Measurements from ENCODE around the gene ELMO3.

ELMO3 gene

DNA sequence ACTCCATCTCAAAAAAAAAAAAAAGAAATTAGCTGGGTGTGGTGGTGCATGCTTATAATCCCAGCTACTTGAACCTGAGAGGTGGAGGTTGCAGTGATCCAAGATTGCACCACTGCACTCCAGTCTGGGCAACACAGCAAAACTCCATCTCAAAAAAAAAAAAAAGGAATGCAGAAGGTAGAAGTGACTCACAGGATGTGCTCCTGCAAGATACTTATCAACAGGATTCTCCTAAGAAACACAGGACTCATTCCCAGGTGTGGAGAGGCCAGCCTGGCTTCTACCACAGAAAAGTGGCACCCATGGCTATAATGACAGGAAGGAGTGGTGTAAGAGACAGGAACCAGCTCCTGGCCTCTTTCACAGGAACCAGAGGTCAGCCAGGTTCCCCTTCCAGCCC is 13.8 kb downstream of the ELMO3 start:
- DNase-seq (ENCODE audit: extremely low read depth in 1 of 2, low read depth in 1 of 2) = no peak

DNA sequence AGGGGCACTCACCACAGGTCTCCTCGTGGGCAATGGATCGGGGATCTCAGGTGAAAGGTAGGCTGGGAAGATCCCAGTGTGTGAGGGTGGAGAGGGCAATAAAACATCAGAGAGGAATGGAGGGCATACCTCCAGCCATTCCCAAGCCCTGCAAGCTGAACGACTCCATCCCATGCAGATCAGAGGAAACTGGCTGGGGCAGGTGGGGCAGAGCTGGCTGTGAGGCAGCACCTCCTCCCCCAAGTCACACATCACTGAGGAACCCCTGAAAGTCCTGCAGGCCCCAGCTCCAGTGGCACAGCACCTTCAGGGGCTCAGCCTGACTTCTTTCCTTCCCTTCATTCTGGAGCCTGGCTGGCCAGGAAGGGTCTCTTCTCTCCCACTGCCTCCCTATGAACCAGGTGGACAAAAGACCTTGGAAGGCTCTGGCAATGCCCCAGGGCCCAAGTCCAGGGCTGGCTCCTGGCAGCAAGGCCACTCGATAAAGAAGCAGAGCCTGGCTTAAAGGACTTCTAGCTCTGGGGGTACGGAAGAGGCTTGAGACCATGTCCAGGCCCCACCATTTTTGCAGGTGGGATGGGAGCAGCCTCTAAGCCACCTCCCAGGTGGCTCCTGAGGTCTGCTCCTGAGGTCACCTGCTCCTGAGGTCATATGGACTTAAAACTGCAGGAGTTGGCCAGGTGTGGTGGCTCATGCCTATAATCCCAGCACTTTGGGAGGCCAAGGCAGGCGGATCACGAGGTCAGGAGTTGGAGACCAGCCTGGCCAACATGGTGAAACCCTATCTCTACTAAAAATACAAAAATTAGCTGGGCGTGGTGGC is 14.5 kb downstream of the ELMO3 start:
- DNase-seq (ENCODE audit: extremely low read depth in 1 of 2, low read depth in 1 of 2) = no peak

DNA sequence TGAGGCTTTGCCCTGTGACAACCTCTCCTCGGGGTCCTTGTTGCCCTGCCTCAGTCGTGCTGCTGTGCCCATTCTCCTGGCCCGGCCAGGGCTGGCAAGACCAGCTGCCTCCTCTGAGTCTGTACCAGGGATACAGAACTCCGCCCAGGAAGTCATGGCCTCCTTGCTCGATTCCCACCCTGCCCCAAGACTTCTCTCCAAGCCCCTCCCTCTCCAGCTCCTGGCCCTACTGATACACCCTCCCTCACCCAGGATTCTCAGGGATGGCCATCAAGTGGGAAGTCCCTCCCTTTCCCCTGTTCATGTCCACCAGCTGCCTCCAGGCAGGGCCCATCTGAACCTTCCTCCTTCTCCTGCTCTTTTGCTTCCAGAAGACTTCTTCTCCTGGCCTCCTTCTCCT is 16.8 kb downstream of the ELMO3 start:
- DNase-seq (ENCODE audit: extremely low read depth in 1 of 2, low read depth in 1 of 2) = no peak

DNA sequence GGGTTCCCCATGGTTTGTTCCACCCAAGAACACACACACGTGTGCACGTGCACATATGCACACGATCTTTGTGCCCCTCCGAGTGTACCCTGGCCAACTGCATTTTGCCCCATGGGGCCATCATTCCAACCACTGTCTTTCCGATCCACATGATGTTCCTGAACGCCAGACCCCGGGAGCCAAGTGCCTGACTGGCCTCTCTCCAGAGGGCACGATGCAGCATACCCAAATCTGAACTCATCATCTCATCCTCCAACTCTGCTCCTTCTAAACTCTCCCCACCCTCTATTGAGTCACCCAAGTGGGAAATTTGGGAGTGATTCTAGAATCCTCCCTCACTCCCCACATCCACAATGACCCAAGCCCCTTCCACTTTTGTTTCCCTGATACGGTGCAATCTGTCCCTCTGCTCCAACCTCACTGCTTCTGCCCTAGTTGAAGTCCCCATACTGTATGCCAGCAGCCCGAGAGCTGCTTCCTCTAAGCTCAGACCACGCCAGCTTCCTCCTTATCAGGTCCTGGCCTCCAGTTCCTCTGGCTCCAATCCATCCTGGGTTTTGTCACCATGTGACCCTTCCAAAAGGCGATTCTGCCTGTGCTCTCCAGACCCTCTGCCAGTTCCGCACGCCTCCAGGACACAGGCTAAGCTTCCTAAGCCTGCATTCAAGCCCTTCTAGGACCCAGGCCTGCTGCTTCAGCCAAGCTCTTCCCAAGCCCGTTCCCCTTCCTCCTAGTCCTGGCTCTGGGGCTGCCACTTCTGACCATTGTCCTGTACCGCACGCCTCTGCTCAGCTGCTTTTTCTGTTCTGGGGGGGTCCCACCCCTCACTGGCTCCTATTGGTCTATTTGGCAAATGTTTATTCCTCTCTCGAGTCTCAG is 17.9 kb downstream of the ELMO3 start:
- no peak for DNase-seq (ENCODE audit: extremely low read depth in 1 of 2, low read depth in 1 of 2)

DNA sequence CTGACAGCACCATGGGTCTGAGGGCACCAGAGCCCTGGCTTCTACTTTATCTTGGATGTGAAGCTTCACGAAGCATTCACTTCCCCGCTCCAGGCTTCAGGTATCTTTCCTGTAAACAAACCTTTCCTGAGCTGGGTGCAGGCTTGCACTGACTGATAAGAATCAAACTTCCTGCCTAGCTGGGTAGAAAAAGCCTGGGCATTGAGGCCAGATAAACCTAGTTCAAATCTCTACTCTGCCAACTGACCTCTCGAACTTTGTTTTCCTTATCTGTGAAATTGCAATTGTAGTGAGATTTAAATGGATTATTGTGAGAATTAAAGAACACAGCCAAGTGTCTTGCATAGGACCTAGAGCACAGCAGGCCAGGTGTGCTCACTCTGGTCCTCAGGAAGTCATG is 25.1 kb downstream of the ELMO3 start:
- no peak for DNase-seq (ENCODE audit: extremely low read depth in 1 of 2, low read depth in 1 of 2)

DNA sequence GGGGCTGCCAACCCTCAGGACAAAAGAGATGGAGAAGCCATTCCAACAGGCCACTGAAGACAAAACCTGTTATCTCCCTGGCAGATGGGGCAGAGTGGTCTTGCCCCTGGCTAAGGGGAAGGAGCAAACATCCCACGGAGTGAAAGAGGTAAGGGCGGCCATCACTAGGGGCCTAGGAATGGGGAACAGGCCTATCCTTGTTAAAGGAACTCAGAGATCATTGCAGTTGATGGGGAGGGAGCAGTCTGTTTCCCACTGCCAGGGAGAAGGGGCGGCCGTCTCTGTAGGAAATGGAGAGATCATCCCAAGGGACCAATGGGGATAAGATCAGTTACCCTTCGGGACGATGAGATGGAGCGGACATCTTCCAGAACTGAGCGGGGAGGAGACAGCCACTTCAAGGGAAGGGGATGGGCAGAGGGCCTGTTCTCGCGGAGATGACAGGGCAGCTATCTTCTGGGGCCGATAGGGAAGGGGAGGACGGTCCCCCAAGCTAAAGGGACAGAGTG is 27.4 kb downstream of the ELMO3 start:
- no peak for DNase-seq (ENCODE audit: extremely low read depth in 1 of 2, low read depth in 1 of 2)

DNA sequence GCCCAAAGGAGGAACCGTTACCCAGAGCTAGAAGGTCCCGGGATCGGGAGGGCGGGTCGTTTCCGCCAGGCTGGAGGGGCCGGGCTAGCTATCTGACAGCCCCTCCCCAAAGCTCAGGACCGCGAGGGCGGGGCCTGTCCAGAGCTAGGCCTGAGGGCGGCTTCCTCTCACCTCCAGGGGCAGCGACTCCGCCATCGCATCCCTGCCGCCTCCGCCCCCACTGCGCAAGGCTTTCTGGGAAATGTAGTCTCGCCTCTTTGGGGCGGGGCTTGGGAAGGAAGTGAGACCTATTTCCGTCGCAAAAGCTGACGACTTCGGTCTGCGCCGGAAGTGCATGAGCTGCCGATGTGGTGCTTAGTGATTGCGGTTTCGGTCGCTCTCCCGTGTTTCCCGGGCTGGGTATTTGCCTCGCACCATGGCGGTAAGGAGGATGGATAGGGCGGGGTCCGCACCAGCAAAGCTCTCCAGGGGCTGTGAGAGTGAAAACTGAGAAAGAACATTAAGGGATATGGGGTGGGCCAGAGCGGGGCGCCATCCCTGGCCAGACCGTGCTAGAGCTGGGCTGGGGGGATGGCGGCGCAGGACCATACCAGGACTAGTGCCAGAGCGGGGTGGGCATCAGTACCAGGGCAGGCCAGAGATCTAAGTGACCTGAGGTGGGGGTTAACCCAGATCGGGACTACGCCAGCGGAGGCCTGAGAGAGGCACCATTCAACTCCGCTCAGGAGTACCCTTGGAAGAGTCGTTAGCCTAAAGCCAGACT is 28.1 kb downstream of the ELMO3 start, which contains the start of gene TMEM208:
TSS of gene TMEM208 (plus strand) at position 327 of the 763 bp plus-strand sequence. CDS start at position 416, 89 bp downstream.
- peak; percentile 97 to 99 for DNase-seq (ENCODE audit: extremely low read depth in 1 of 2, low read depth in 1 of 2)

DNA sequence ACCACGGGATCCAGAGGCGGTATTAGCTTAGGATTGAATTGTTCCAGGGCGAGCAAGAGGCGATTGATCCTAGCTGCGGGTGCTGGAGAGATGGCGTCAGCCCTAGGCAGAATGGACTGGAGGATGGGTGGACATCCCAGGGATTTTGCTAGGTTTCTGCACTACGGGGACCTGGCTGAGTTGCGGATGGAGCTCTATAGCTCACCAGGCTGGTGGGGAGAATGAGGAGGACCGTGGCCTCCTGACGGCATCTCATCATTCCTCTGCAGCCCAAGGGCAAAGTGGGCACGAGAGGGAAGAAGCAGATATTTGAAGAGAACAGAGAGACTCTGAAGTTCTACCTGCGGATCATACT is 28.6 kb downstream of the ELMO3 start:
- no peak for DNase-seq (ENCODE audit: extremely low read depth in 1 of 2, low read depth in 1 of 2)

DNA sequence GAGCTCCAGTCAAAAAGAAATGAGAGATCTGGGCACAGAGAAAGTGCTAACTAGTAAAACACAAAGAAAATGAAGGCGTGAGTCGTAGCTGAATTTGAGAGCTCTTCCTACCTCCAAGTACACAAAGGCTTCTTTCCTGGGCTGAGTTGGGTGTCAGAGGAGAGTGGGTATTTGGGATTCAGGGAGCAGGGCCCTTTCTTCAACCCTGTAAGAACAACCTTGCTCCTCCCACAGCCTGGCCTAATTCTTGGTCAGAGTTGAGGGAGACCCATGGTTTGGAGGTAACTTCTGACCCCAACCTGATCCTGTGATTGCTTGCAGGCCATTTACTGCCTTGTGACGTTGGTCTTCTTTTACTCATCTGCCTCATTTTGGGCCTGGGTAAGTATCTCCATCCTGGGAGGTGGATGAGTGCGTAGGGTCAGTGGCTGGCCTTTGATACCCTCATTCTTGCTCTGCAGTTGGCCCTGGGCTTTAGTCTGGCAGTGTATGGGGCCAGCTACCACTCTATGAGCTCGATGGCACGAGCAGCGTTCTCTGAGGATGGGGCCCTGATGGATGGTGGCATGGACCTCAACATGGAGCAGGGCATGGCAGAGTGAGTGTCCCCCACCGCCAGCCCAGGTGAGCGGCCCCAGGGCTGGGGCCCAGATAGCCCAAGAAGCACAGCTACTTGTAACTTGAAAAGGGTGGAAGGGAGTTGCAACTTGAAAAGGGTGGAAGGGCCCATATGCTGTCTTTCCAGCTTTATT is 29.3 kb downstream of the ELMO3 start:
- no peak for DNase-seq (ENCODE audit: extremely low read depth in 1 of 2, low read depth in 1 of 2)

DNA sequence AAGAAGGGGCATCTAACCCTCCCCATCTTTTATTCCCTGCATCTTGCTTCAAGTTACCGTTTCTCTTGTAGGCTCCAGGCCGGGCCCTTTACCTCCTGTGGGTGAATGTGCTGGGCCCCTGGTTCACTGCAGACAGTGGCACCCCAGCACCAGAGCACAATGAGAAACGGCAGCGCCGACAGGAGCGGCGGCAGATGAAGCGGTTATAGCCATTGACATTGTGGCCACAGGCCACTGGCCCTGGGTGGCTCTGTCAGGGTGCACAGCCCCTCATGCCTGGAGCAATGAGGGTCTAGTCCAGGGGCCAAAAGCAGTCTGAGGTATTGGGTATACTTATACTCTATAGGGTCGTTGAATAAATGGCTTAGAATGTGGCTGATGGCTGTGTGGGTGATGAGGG is 30.0 kb downstream of the ELMO3 start:
- no peak for DNase-seq (ENCODE audit: extremely low read depth in 1 of 2, low read depth in 1 of 2)

DNA sequence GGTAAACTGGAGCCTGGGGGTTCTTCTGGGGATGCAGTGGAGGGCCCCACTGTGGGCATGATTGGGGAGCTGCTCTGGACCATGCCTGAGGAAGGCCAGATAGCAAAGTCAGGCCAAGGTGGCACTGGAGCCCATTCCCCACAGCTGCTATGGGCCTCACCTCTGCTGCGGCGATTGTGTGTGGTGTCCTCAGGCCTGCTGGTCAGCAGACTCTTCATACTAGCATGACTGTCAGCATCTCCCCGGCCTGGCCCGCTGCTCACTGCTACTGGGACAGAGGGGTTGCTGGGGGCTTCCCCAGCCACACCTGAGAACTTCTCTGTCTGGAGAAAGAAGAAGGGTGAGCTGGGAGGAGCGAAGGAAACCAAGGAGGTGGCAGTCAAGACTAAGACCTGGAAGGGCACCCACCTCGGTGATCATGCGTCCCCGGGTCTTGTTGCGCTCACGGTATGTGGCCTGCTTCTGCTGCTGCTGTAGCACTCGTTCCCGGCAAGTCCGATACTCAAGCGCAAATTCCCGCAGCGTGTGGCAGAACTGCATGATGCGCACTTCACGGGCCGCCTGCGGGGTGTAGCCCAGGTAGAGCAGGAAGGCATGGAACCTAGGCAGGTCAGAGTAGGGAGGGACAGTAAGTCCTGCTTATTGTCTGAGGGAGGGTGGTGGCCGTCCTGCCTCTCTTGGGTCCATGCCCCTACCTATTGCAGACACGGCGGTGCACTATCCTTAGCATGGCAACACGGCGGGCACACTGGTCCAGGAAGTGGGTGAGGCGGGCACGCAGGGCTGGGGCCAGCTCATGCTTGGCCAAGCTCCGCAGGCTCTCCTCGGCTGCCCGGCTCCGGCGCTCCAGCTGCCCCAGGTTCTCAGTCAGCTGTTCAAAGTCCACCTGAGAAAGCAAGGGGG is 31.2 kb downstream of the ELMO3 start:
- no peak for DNase-seq (ENCODE audit: extremely low read depth in 1 of 2, low read depth in 1 of 2)

DNA sequence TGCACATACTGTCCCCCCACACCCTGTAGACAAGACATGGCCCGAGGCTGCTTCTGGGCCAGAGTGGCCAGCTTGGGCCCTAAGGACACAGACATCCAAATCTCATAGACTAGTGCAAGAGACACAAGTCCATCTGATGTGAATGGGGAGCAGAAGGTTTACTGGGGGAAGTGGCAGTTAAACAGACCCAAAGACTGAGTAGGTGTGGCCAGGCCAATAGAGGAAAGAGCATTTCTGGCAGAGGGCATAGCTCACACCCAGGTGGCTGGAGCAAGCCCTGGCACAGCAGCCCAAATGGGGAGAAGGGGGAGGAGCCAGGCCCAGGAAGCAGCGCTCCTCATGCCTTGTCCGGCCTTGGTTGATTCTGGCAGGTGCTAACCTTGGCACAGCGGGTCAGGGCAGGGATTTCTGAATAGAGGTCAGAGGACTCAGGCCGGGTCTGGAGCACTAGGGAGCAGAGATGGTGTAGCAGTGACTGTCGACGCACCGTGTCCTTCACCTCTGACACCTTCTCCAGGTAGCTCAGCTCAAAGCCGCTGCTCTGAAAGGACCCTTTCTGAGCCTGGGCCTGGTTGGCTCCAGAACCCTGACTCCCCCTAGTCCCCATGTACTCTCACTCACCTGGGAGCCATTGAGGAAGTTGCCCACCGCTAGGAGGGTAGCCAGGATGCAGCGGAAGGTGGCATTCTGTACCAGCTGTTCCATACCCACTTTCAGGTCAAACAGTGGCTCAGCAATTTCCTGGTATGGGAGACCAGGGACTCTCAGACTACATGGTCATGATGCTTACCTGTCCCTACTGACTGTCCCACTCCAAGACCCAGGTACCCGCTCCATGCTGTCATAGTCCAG is 32.1 kb downstream of the ELMO3 start:
- no peak for DNase-seq (ENCODE audit: extremely low read depth in 1 of 2, low read depth in 1 of 2)

DNA sequence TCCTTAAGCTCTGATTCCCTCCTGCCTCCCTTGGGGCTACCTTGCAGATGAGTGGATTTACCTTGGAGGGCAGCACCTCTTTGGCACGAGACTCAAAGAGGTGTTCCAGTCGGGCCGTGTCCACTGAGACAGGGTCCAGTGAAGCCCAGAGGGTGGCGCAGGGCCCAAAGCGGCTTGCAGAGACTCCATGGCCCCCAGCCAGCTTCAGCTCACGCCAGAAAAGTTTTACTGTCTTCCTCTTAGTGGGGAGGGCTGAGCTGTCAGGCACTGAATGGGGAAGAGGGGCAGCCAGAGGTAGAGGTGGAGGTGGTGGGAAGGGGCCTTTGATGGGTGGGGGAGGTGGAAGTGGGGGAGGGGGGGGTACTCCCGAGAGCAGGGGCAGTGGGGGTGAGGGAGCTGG is 34.7 kb downstream of the ELMO3 start:
- DNase-seq (ENCODE audit: extremely low read depth in 1 of 2, low read depth in 1 of 2) = no peak

DNA sequence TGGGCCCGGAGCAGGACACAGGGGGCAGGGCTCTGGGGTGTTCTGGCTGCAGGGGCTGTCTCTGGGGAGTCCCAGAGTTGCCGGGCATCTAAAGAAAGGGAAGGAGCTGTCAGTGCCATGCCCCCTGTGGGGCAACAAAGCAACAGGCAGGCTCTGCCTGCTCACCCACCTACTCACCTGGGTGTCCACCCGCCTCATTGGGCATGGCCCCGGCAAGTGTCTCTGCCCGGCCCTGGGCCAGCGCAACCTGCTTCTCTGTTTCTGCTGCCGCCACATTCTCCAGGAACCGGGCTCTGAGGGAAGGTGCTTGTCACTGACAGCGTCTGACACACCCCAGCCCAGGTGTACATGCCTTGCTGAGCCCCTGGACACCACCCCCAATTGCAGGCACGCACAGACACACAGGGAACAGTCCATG is 35.3 kb downstream of the ELMO3 start:
- DNase-seq (ENCODE audit: extremely low read depth in 1 of 2, low read depth in 1 of 2) = no peak

DNA sequence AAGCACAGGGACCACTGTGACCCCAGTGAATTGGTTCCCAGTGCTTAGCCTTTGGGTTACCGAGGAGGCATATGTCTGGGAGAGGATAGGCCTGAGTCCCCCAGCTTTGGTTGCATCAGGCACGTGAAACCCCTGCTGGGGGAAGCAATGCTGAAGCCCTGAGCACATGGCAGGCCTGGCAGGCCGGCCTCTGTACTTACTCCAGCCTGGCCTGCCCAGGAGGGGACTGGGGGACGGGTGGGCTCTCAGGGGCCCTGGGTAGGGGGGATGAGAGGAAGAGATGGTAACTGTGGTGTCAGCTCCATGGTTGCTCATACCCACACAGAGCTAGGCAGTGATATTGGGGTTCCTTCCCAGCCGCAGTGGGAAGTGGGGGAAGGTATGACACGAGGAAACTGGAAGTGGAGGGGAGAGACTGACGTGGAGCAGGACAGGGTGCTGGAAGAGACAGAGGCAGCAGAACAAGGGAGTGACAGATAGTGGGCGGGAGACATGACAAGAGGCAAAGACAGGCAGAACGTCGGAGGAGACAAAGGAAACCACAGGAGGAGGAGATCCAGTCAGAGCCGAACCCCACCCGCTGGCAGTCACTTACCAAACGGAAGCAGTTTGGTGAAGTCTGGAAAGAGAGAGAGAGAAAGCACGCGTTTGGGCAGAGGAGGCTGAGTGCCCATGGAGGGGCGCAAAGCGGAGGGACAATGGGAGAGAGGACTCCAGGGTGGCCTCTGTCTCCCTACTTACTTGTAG is 37.1 kb downstream of the ELMO3 start:
- no peak for DNase-seq (ENCODE audit: extremely low read depth in 1 of 2, low read depth in 1 of 2)

DNA sequence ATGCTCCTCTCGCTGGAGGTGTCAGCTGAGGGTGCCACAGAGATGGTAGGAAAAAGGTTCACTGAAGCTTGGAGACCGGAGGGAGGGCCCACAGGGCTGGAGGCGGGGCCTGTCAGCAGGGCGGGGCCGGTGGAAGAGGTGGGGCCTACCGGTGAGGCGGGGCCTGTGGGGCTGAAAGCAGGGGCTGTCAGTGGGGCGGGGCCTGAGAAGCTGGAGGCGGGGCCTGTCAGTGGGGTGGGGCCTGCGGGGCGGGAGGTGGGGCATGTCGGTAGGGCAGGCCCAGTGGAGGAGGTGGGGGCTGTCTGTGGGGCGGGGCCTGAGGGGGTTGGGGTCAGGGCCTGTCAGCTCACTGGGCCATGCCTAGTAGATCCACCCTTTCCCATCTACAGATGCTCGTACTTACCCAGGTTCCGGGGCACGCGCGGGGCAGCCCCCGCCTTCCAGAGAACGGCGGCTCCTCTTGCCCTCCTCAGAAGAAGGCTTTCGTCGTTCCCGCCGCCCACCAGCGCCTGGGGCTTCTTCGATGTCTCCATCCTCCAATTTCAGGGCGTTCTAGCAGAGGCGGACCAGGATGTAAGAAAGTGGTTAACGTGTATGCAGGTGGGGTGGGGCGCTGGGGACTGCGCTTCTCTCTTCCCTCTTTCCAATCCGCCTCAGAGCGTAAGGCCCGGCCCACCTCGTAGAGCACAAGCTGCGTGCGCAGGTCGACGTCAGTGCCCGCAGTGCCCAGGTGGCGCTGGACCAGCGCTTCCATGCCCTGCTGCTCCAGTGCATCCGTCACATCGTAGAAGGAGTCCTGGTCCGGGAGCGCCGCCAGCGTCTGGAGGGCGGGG is 37.8 kb downstream of the ELMO3 start:
- DNase-seq (ENCODE audit: extremely low read depth in 1 of 2, low read depth in 1 of 2) = peak; percentile 67 to 74
